Superior temporal gyrus (tissue), 1 donor: Measurements from ENCODE around the gene PRRT1.
A peak's percentile ranks its signal among the peaks of the same experiment; 100 is the strongest.
"Not testable (repeated sequence)": the region's sequence is repeated elsewhere in the genome, so short reads cannot be mapped to it uniquely, and the experiment has no call there.

Experiments
- DNase-seq: peaks from one replicate; pipeline ENCODE4 v3.0.0-alpha.2; 2016; ENCODE audit errors: extremely low spot score

The PRRT1 gene

DNA sequence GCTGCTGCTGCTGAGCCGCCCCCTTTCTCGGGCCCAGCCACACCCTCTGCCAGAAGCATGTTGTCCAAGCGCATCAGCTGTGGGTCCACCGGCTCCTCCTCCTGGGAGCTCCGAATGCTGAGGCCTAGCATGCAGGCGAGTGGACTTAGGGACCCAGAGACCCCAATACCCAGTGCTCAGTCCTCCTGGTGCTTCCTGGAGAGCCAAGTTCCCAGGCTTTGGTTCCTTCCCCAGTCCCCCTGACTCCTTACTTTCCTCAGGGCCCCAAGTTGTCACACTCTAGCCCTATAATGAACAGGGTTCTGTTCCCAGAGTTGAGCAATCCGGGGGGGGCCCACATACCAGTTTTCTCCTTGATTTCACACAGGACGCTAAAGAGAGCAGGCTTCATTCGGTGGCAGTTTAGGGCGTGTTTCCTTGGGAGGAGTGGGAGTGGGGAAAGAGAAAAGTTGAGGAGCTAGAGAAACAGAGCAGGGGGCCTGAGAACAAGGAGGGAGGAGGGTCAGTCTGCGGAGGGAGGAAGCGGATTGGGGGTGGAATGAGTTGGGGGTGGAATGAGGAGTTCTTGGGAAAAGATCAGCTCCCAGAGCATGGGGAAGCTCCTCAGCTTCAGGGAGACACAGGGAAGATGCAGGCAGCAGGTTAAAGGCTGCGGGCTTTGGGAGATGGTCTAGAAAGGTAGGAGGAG is 36.8 kb upstream of the PRRT1 start:
- no peak for DNase-seq

- not testable (repeated sequence) for DNase-seq
Observed at GRCh38 chr6:32187725-32188380, 36.1 kb upstream of the PRRT1 start.

DNA sequence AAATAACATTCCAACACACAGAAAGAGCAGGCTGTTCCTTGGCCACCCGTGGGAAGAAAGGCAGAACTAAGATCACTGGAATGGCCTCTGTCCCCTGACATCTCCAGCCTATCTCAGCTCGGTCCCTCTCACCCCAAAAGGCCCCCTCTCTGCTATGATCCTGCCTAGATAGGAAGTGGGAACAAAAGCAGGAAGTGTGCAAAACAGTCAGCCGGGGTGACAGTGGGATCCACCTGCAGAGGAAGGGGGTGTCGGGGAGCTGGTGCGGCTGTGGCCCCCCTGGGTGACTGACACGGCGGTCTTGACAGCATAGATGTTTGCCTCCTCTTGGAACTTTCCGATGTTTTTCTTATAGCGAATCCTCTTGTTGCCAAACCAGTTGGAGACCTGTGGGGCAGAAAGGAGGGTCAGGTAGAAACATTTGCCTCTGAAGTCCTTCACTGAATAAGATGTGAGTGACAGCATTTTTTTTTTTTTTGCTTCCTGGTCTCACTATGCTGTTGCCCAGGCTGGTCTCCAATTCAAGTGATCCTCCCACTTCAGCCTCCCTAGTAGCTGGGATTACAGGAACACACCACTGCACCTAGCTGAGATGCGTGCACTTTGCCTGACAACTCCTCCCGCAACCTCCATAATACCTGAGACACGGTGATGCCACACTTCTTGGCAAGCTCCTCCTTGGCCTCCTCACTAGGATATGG is 35.4 kb upstream of the PRRT1 start:
- DNase-seq = no peak

GRCh38 chr6:32186151-32186840 is 34.6 kb upstream of the PRRT1 start:
- DNase-seq = not testable (repeated sequence)

DNA sequence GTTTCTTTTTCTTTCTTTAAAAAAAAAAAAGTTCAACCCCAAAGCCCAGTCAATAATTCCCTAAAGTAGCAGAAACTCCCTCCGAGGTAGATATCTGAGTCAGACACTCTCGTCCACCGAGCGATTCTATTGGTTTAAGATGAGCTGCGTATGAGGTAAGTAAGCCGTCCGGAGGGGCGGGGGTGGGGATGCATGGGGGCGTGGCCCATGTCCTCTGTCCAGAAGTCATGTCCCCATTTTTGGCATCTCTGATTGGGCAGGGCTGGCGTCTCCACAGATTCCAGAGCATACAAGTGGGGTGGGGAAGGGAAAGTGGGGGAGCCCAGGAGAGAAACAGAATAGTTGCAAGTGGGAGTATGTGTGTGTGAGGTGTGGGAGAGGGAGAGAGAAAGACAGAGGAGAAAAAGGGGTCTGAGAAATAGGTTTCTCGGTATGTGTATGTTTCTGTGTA is 34.0 kb upstream of the PRRT1 start:
- DNase-seq = not testable (repeated sequence)

- DNase-seq = no peak
Observed at GRCh38 chr6:32184084-32184640, 32.4 kb upstream of the PRRT1 start, which contains the start of gene AGER. Gene AGER (minus strand): TSS chr6:32184253. CDS start chr6:32184222, 31 bp downstream.

- DNase-seq = no peak
Observed at GRCh38 chr6:32183483-32184083, 31.8 kb upstream of the PRRT1 start.

DNA sequence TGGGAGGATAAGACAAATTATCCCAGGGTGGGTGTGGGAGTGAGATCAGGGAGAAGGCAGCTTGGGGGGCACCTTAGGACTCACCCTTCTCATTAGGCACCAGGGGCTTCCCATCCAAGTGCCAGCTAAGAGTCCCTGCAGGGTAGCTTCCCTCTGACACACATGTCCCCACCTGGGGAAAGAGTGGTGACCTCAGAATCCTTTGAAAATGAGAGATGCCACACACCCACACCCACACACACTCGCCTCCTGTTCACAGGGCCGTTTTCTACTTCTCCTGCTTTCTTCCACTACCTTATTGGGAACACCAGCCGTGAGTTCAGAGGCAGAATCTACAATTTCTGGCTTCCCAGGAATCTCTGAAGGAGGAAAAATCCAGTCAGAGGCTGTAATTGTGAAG is 31.3 kb upstream of the PRRT1 start:
- DNase-seq = no peak

DNA sequence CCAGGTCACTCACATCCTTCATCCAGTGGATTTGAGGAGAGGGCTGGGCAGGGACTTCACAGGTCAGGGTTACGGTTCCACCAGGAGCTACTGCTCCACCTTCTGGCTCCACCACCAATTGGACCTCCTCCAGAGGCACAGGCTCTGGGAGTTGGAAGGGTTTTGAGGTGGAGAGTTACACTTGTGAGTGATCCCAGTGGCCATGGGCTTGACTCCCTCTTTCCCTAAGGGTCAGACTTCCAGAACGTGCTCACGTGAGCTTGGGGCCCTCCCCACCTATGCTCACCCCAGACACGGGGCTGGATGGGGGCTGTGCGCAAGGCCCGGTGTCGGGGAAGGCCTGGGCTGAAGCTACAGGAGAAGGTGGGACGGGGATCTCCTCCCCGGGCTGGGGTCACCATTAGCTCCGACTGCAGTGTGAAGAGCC is 30.8 kb upstream of the PRRT1 start:
- DNase-seq = no peak

DNA sequence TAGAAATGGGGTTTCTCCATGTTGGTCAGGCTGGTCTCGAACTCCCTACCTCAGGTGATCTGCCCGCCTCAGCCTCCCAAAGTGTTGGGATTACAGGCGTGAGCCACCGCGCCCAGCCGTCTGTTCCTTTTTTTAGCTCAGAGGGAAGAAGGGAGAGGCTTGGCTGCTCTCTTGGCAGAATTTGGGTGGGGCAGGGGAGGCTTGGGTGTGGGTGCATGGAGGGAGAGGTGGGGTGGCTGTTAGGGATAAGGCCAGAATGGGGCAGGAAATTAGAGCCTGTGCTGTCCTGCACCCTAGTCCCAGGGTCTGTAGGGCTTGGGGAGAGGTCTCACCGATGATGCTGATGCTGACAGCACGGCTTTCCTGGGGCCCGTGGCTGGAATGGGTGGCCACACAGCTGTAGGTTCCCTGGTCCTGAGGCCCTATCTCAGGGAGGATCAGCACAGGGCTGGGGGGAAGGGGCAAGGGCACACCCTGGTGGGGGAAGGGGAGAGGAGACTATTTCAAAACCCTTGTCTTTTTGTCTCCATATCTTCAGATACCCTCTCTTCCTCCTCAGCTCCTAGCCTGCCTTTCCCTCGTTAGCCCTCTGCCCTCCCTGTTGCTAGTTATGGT is 30.3 kb upstream of the PRRT1 start:
- no peak for DNase-seq

GRCh38 chr6:32181148-32181702 is 29.5 kb upstream of the PRRT1 start:
- no peak for DNase-seq

GRCh38 chr6:32179766-32180405 is 28.1 kb upstream of the PRRT1 start:
- no peak for DNase-seq

DNA sequence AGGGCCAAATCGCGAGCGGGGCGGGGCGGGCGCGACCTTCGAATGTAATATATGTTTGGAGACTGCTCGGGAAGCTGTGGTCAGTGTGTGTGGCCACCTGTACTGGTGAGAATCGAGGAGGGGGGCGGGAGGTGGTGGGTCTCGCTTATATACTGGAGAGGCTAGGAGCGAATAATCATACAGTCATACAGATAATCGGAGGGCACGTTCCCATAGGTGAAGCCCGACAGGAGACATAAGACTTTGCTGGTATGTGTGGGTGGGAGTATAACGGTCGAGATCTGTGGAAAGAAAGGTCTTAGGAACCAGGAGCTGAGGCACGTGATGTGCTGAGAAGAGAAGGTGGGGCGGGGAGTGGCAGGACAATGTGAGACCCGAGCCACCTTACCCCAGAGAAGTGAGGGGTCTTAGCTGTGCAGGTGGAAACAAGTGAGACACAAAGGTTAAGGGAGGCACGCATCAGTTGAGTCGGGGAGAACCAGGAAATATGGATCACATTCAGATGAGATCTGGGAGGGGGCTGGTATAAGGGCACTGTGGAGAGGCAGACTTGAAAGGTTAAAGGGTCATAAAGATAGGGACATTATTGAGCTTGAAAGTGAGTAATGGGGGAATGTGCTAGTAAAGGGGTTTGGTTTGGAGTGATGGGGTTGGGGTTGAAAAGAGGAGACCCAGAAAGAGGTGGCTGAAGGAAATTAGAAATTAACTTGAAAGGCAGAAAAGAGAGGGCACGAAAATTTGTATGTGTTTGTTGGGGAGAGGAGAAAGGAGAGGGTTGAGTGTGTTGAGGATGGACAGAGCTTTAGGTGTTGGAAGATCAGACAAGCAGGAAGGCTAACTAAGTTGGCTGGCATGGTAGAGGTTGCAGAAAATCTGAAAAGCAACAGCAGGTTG is 27.1 kb upstream of the PRRT1 start:
- DNase-seq = no peak

DNA sequence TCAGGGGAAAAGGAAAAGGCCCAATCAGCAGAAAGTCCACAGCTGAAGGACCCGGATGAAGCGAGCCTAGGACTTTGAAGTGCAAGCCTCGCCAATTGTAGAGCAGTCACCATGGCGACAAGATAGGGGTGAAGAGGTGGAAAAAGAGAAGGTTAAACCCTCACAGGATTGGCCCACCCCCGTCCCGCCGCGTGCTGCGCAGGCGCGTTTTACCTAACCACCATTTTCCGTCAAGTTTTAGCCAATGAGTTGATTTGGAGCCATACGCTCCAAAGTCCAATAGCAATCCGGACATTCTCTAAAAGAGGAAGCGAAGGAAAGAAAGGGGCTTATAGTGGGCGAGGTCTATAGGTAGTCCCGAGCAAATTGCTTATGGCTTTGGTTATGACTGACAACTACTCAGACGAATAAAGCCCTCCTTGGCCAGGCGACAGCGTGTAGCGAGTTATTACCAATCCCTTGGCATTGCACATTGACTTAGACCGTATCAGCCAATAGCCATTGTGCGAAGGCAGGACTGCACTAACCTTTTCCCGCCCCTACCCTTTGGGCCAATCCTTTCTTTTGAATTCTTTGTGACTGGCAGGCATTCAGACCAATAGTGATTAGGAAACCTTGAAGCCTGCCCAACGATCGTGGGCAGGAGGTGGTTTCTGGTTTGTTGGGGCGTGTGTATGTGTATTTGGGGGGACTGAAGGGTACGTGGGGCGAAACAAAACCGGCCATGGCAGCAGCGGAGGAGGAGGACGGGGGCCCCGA is 26.2 kb upstream of the PRRT1 start, which contains the start of gene RNF5:
Gene RNF5, plus strand, starts transcription at position 618 of the 759 bp plus-strand sequence. Its CDS starts 107 bp downstream, at position 725.
- peak; percentile 100 for DNase-seq

GRCh38 chr6:32177183-32177787 is 25.5 kb upstream of the PRRT1 start:
- no peak for DNase-seq

DNA sequence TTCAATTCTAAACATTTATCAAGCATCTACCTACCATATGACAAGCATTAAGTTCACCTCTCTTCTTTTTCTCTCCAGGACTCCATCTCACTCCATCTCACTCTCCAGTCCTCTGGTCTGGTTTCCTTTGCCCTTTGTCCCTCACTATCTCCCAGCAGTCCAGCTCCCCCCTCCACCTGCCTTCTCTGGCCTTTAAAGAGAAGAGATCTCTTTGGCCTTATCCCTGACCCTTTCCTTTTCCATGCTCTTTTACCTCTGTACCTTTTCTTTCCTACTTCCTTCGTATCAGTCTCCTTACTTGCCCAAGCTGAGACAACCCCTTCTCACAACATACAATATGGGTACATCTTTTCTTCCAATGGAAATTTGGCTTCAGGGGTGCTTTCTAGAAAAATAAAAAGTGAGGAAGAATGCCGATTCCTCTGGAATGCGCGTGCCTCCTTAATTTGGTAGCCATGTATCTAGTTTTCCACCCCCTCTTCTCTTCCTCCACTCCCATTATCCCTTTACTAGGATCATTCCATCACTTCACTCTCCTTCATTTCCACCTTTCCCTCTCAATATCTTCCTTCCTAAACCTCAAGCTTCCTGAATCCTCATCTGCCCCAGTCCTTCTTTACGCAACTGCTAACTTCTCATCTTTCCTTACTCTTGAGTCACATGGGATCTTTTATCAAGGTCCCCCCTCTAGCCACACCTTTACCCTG is 24.9 kb upstream of the PRRT1 start:
- peak; percentile 55 for DNase-seq
